ENCODE results near the gene AFG3L2. TPM values are rescaled to one million over a fixed set of nuclear protein-coding genes. Genes with fewer than 3 reads are reported as not detected.

Gene AFG3L2
- polyA plus RNA-seq, 1 donor = 63.8 TPM

- Histone ChIP-seq H3K27me3 (ENCODE audit: control insufficient read depth, insufficient read depth, low read length) (peaks cover 11% of the 10 kb centered on the region), H3K4me1 (ENCODE audit: control insufficient read depth, insufficient read depth, low read length) (no peaks in the 10 kb centered on the region), H3K9me3 (ENCODE audit: control insufficient read depth, low read depth, low read length) (no peaks in the 10 kb centered on the region), H3K36me3 (ENCODE audit: control insufficient read depth, insufficient read depth, low read length) (peaks cover 14% of the 10 kb centered on the region), H3K4me3 (ENCODE audit: low read length) (no peak overlapping the region), H3K27ac (ENCODE audit: low read length) (no peak overlapping the region)
- WGBS (ENCODE audit: insufficient coverage, low lambda C conversion rate) = 91% methylated on average over 1 of the region's 1 CpG
- no peak for DNase-seq
Observed at GRCh38 chr18:12314591-12315305, 62.3 kb downstream of the AFG3L2 start.

DNA sequence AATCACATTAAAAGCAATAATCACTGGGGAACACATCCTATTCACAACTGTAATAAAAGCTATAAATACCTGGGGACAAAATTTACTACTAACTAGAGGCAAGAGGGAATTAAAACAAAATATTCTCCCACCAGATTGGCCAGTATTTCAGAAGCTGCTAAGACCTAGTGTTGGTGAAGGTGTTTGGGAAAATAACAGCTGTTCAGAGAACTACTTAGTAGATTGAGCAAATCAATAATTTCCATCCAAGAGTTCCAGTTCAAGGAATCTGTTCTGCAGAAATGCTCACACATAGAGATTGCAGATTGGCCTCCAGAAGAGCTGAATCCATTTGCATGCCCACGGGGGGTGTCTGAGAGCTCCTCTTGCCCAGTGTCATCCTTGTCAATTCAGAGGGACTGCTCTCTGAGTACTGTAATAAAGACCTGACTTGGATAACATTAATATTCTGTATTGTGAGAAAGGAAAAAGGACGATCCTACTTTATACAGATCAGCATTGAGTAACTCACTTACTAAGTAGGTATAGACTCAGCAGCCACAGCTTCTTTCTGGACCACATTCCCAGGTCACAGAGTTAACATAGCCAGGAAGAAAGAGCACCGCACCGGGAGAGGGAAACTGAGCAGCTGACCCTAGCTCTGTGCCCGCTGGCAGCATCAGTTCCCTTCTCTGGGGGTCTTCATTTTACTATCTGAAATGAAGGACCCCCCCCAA is 63.3 kb downstream of the AFG3L2 start:
- Histone ChIP-seq H3K9me3 (ENCODE audit: control insufficient read depth, low read depth, low read length) (no peaks in the 10 kb centered on the region), H3K4me3 (ENCODE audit: low read length) (no peak overlapping the region), H3K27ac (ENCODE audit: low read length) (no peak overlapping the region), H3K4me1 (ENCODE audit: control insufficient read depth, insufficient read depth, low read length) (peaks cover 3% of the 10 kb centered on the region), H3K36me3 (ENCODE audit: control insufficient read depth, insufficient read depth, low read length) (peaks cover 11% of the 10 kb centered on the region), H3K27me3 (ENCODE audit: control insufficient read depth, insufficient read depth, low read length) (peaks cover 21% of the 10 kb centered on the region)
- DNase-seq = no peak
- no CpG with 5 or more reads among the region's 5 CpGs for WGBS (ENCODE audit: insufficient coverage, low lambda C conversion rate)

GRCh38 chr18:12312976-12313375 is 64.1 kb downstream of the AFG3L2 start:
- H3K27me3 ChIP-seq (ENCODE audit: control insufficient read depth, insufficient read depth, low read length) = peaks cover 24% of the 10 kb centered on the region
- DNase-seq = no peak
- no peaks in the 10 kb centered on the region for H3K9me3 ChIP-seq (ENCODE audit: control insufficient read depth, low read depth, low read length)
- peaks cover 3% of the 10 kb centered on the region for H3K4me1 ChIP-seq (ENCODE audit: control insufficient read depth, insufficient read depth, low read length)
- H3K36me3 ChIP-seq (ENCODE audit: control insufficient read depth, insufficient read depth, low read length) = peaks cover 11% of the 10 kb centered on the region
- H3K27ac ChIP-seq (ENCODE audit: low read length) = no peak overlapping the region
- no peak overlapping the region for H3K4me3 ChIP-seq (ENCODE audit: low read length)

DNA sequence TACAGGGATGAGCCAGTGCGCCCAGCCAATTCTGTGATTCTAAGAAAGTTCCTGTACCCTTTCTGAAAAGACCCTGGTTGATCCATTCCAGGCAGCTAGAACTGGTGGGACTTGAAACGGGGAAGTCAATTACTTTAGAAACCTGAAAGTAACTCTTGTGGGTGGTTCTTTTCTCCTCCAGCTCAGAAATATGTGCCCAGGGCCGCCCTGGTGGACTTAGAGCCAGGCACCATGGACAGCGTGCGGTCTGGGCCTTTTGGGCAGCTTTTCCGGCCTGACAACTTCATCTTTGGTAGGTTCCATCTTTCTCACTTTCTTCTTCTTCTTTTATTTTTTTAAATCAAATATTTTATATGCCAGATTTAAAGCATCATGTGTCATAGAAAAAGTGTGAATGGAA is 66.3 kb downstream of the AFG3L2 start:
- H3K4me3 ChIP-seq (ENCODE audit: low read length) = no peak overlapping the region
- peaks cover 9% of the 10 kb centered on the region for H3K4me1 ChIP-seq (ENCODE audit: control insufficient read depth, insufficient read depth, low read length)

GRCh38 chr18:12309683-12310198 is 67.3 kb downstream of the AFG3L2 start:
- Histone ChIP-seq H3K4me1 (ENCODE audit: control insufficient read depth, insufficient read depth, low read length) (peaks cover 9% of the 10 kb centered on the region), H3K27me3 (ENCODE audit: control insufficient read depth, insufficient read depth, low read length) (peaks cover 50% of the 10 kb centered on the region), H3K27ac (ENCODE audit: low read length) (no peak overlapping the region), H3K9me3 (ENCODE audit: control insufficient read depth, low read depth, low read length) (no peaks in the 10 kb centered on the region), H3K4me3 (ENCODE audit: low read length) (peak overlapping the region; percentile 6), H3K36me3 (ENCODE audit: control insufficient read depth, insufficient read depth, low read length) (peaks cover 11% of the 10 kb centered on the region)
- WGBS (ENCODE audit: insufficient coverage, low lambda C conversion rate) = no CpG with 5 or more reads among the region's 7 CpGs
- no peak for DNase-seq

More for the DNA sequence above, 66.3 kb downstream of the AFG3L2 start:
- peaks cover 11% of the 10 kb centered on the region for H3K36me3 ChIP-seq (ENCODE audit: control insufficient read depth, insufficient read depth, low read length)
- no CpG with 5 or more reads among the region's 6 CpGs for WGBS (ENCODE audit: insufficient coverage, low lambda C conversion rate)
- no peak for DNase-seq
- no peaks in the 10 kb centered on the region for H3K9me3 ChIP-seq (ENCODE audit: control insufficient read depth, low read depth, low read length)
- H3K27me3 ChIP-seq (ENCODE audit: control insufficient read depth, insufficient read depth, low read length) = peaks cover 42% of the 10 kb centered on the region
- no peak overlapping the region for H3K27ac ChIP-seq (ENCODE audit: low read length)

DNA sequence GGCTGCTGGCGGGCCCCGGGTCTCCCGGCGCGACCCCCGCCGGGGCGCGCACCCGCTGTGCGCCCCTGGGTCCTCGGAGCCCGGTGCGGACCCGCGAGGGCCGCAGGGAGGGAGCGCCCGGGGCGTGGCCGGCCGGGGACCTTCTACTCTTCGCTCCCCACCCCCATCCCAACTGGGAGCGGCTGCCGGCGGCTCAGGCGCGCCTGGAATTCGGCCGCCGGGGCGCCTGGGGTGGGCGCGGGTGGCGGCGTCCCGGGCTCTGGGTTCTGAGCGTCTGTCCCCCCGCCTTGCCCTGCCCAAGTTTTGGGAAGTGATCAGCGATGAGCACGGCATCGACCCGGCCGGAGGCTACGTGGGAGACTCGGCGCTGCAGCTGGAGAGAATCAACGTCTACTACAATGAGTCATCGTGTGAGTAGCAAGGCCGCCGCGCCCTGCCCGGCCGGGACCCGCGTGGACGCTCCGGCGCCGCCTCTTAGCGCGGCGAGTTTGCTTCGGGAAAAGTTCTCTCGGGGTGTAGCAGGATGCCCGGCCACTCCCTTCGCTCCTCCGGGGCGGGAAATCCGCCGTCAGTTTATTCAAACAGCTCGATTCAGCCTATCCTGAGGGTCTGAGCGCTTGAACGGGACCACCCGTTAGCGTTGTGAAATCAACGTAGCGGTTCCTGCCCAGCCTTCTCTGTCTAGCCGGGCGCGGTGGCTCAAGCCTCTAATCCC is 68.5 kb downstream of the AFG3L2 start:
- peak; percentile 50 to 71 for DNase-seq
- H3K4me1 ChIP-seq (ENCODE audit: control insufficient read depth, insufficient read depth, low read length) = peaks cover 9% of the 10 kb centered on the region
- no CpG with 5 or more reads among the region's 81 CpGs for WGBS (ENCODE audit: insufficient coverage, low lambda C conversion rate)

GRCh38 chr18:12307701-12308385 is 69.2 kb downstream of the AFG3L2 start, which contains the start of gene TUBB6:
Gene TUBB6, plus strand, starts transcription at chr18:12308241. Its CDS starts 52 bp downstream, at chr18:12308293.
- no CpG with 5 or more reads among the region's 88 CpGs for WGBS (ENCODE audit: insufficient coverage, low lambda C conversion rate)
- Histone ChIP-seq H3K36me3 (ENCODE audit: control insufficient read depth, insufficient read depth, low read length) (peaks cover 7% of the 10 kb centered on the region), H3K27ac (ENCODE audit: low read length) (peak within 1 kb of the TSS; percentile 60), H3K9me3 (ENCODE audit: control insufficient read depth, low read depth, low read length) (no peaks in the 10 kb centered on the region), H3K27me3 (ENCODE audit: control insufficient read depth, insufficient read depth, low read length) (peaks cover 56% of the 10 kb centered on the region), H3K4me1 (ENCODE audit: control insufficient read depth, insufficient read depth, low read length) (peaks cover 9% of the 10 kb centered on the region), H3K4me3 (ENCODE audit: low read length) (peak within 1 kb of the TSS; percentile 47)
- DNase-seq = peak; percentile 41 to 50

More for the DNA sequence above, 68.5 kb downstream of the AFG3L2 start:
- H3K4me3 ChIP-seq (ENCODE audit: low read length) = peak overlapping the region; percentile 47
- H3K27me3 ChIP-seq (ENCODE audit: control insufficient read depth, insufficient read depth, low read length) = peaks cover 56% of the 10 kb centered on the region
- peaks cover 7% of the 10 kb centered on the region for H3K36me3 ChIP-seq (ENCODE audit: control insufficient read depth, insufficient read depth, low read length)
- H3K27ac ChIP-seq (ENCODE audit: low read length) = peak overlapping the region; percentile 60
- no peaks in the 10 kb centered on the region for H3K9me3 ChIP-seq (ENCODE audit: control insufficient read depth, low read depth, low read length)

DNA sequence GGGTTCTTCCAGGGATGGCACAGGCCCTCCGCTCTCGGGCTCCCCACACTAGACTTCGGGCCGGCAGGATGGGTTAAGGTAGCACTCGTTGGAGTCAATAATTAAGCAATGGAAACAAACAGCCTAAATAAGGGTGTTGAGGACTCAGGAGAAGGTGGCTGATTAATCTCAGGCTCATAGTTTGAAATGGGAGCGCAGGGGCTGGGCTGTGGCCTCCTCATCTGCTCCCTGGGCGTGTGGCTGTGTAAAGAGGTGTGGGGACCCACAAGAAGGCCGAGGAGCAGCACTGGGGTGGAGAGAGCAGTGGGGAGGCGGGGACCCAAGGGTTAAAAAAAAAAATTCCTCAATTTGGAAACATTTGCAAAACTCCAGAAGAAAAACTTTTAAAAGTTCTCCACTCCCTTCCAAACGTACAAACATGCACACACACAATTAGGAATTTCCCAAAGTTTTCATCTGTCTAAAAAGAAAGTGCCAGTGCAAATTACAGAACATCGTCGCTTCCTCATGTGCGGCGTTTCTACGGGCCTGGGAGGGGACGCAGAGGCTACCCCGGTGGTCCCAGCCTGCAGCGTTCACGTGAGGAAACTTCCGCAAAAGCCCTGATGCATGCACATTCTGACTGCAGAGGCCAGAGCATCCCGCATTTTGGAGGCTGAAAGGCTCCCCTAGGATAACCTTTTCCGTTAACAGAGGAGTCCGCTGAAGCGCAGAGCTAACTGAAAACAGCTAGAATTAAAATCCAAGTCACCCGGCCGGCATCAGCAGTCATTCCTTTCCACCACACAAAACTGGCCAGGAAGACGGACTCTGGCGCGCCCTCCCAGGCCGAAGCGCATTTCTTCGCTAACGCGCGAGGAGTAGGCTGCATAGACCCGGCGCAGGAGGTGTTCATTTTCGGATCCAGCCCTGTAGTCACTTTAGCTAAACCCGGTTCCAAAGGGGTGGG is 70.0 kb downstream of the AFG3L2 start:
- peak overlapping the region; percentile 17 for H3K27ac ChIP-seq (ENCODE audit: low read length)
- WGBS (ENCODE audit: insufficient coverage, low lambda C conversion rate) = 0% methylated on average over 1 of the region's 39 CpGs
- H3K4me1 ChIP-seq (ENCODE audit: control insufficient read depth, insufficient read depth, low read length) = peaks cover 9% of the 10 kb centered on the region
- no peaks in the 10 kb centered on the region for H3K9me3 ChIP-seq (ENCODE audit: control insufficient read depth, low read depth, low read length)
- peaks cover 56% of the 10 kb centered on the region for H3K27me3 ChIP-seq (ENCODE audit: control insufficient read depth, insufficient read depth, low read length)
- peak in 1 of 2 donors; percentile 30 for DNase-seq
- peak overlapping the region; percentile 28 for H3K4me3 ChIP-seq (ENCODE audit: low read length)
- peaks cover 5% of the 10 kb centered on the region for H3K36me3 ChIP-seq (ENCODE audit: control insufficient read depth, insufficient read depth, low read length)

DNA sequence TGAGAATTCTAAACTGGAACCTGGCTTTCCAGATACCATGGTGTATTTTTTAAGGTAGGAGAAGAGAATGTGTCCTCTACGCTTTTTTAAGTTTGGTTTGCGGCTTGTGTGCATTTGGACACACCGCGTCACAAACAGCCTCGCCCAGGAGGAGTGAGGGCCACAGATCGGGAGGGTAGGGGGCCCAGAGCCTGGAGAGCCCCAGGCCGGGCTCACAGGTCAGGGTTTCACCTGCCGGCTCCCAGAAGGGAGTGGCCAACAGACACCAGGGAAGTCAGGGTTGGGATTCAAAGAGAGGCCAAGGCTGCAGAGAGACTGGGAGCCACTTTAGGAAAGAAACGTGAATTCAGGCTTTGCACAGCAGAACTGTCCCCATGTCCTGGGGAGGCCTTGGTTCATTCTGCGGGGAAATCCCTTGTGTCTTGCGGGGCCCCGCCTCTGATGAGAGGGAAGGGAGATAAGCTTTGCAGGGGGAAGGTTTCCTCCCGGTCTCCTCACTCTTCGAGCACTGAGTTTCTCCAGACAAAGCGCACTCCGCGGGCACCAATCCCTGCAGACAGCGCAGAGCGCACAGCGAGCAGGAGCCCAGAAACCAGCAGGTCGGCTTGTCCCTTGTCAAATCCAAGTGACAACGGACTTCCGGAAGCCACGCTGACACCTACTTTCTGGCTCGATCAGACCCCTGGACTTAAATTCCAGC is 70.9 kb downstream of the AFG3L2 start:
- Histone ChIP-seq H3K9me3 (ENCODE audit: control insufficient read depth, low read depth, low read length) (no peaks in the 10 kb centered on the region), H3K4me3 (ENCODE audit: low read length) (no peak overlapping the region), H3K27me3 (ENCODE audit: control insufficient read depth, insufficient read depth, low read length) (peaks cover 55% of the 10 kb centered on the region), H3K36me3 (ENCODE audit: control insufficient read depth, insufficient read depth, low read length) (peaks cover 4% of the 10 kb centered on the region), H3K27ac (ENCODE audit: low read length) (no peak overlapping the region), H3K4me1 (ENCODE audit: control insufficient read depth, insufficient read depth, low read length) (peaks cover 9% of the 10 kb centered on the region)
- WGBS (ENCODE audit: insufficient coverage, low lambda C conversion rate) = no CpG with 5 or more reads among the region's 25 CpGs
- no peak for DNase-seq
